K562 (cell line): Measurements from ENCODE around the gene SCARB2. TPM values are rescaled to one million over a fixed set of nuclear protein-coding genes. Genes with fewer than 3 reads are reported as not detected.

Experiments
- BRD9 ChIP-seq: fragments of 450-650 bp; IDR thresholded peaks from 2 replicates; pipeline ENCODE4 v1.6.1; 2018; ENCODE audit warnings: low read depth; ENCODE audit not compliant: partially characterized antibody
- HDAC3 ChIP-seq: fragments of 450-650 bp; IDR thresholded peaks from 2 replicates; pipeline ENCODE4 v1.6.1; 2018; ENCODE audit warnings: borderline replicate concordance, mild to moderate bottlenecking, moderate library complexity; ENCODE audit not compliant: partially characterized antibody
- KAT7 ChIP-seq: sonication (generic); formaldehyde crosslinking; IDR thresholded peaks from 2 replicates; pipeline ENCODE4 v1.8.0; 2022; ENCODE audit warnings: missing genetic modification reagents, mild to moderate bottlenecking, borderline replicate concordance
- MED1 ChIP-seq: sonication (generic); formaldehyde crosslinking; IDR thresholded peaks from 2 replicates; pipeline ENCODE4 v1.8.1; 2023; ENCODE audit warnings: missing genetic modification reagents, borderline replicate concordance
- NFE2L1 ChIP-seq: fragments of 450-650 bp; IDR thresholded peaks from 2 replicates; pipeline ENCODE4 v1.6.1; 2016; ENCODE audit warnings: missing genetic modification characterization, low read depth, mild to moderate bottlenecking, missing compliant biosample characterization, moderate library complexity, borderline replicate concordance
- RNF2 ChIP-seq: sonication (generic); IDR thresholded peaks from 2 replicates; pipeline ENCODE4 v1.6.1; 2016
- SETDB1 ChIP-seq: IDR thresholded peaks from one replicate; pipeline ENCODE4 v1.6.1; 2012; ENCODE audit warnings: low read length, control low read depth, inconsistent platforms
- TFAM ChIP-seq: fragments of 250-450 bp; sonication (Bioruptor Pico); conservative IDR thresholded peaks from 2 replicates; pipeline ENCODE4 v1.5.0; 2021; ENCODE audit warnings: mild to moderate bottlenecking, moderate library complexity
- TGIF2 ChIP-seq: sonication (generic); formaldehyde crosslinking; IDR thresholded peaks from 2 replicates; pipeline ENCODE4 v1.8.1; 2022; ENCODE audit warnings: mild to moderate bottlenecking, missing genetic modification reagents, moderate library complexity
- ZC3H4 ChIP-seq: sonication (generic); formaldehyde crosslinking; IDR thresholded peaks from 2 replicates; pipeline ENCODE4 v1.9.0; 2021; ENCODE audit warnings: missing genetic modification reagents, borderline replicate concordance
- ZFP1 ChIP-seq: fragments of 450-650 bp; formaldehyde crosslinking; IDR thresholded peaks from 2 replicates; pipeline ENCODE4 v1.4.0; 2020; ENCODE audit warnings: mild to moderate bottlenecking, mixed read lengths
- ZNF165 ChIP-seq: fragments of 250-450 bp; sonication (Bioruptor Pico); IDR thresholded peaks from 2 replicates; pipeline ENCODE4 v1.4.0; 2020; ENCODE audit warnings: borderline replicate concordance
- ZNF253 ChIP-seq: fragments of 250-450 bp; sonication (Bioruptor Pico); conservative IDR thresholded peaks from 2 replicates; pipeline ENCODE4 v1.6.1; 2021; ENCODE audit warnings: mild to moderate bottlenecking
- ZNF79 ChIP-seq: fragments of 250-450 bp; sonication (Bioruptor Pico); IDR thresholded peaks from 2 replicates; pipeline ENCODE4 v1.4.0; 2020; ENCODE audit warnings: low read depth, mild to moderate bottlenecking, moderate library complexity
- polyA plus RNA-seq, 8 experiments: library from polyadenylated mRNA; depleted of rRNA in 4 of 8; stranded (reverse) in 5 of 8; unstranded in 3 of 8; fragments of >200 nt; fragmentation: Nextera tagmentation in 2 of 8; fragmentation: Illumina TruSeq in 1 of 8; extraction: Ambion mirVana in 2 of 8; extraction: Trizol in 1 of 8; gene quantifications; 2 replicates each; pipeline versions ENCODE4 v1.2.1 to v1.2.3, GENCODE V29; 2011 to 2014; ENCODE audit warnings: inconsistent platforms in 1 of 8, missing spikeins in 1 of 8
- total RNA-seq, 7 experiments: library from RNA; depleted of rRNA in 6 of 7; stranded (reverse); fragments of >200 nt in 6 of 7; fragmentation: Illumina TruSeq in 2 of 7; extraction: Trizol in 2 of 7; gene quantifications; 2 replicates each; pipeline versions ENCODE4 v1.2.1 to v1.2.3, GENCODE V29; 2011 to 2021; ENCODE audit warnings: low replicate concordance in 1 of 7
- TF ChIP-seq, protein P1 (sequence below): fragments of 250-450 bp; sonication (Bioruptor Pico); IDR thresholded peaks from 2 replicates; pipeline ENCODE4 v1.4.0; 2020; ENCODE audit warnings: mild to moderate bottlenecking, moderate library complexity, borderline replicate concordance
- TF ChIP-seq, protein P2 (sequence below): fragments of 450-650 bp; IDR thresholded peaks from 2 replicates; pipeline ENCODE4 v1.6.1; 2018; ENCODE audit not compliant: partially characterized antibody
- TF ChIP-seq, protein P3 (sequence below): fragments of 250-450 bp; sonication (Bioruptor Pico); IDR thresholded peaks from 2 replicates; pipeline ENCODE4 v1.6.1; 2021; ENCODE audit warnings: mild to moderate bottlenecking
- TF ChIP-seq, protein P4 (sequence below): fragments of 250-450 bp; sonication (Bioruptor Pico); IDR thresholded peaks from 2 replicates; pipeline ENCODE4 v1.8.0; 2021; ENCODE audit warnings: borderline replicate concordance, mild to moderate bottlenecking, moderate library complexity; ENCODE audit not compliant: poor library complexity, severe bottlenecking
- TF ChIP-seq, protein P5 (sequence below): fragments of 450-650 bp; IDR thresholded peaks from 2 replicates; pipeline ENCODE4 v1.6.1; 2018; ENCODE audit warnings: mild to moderate bottlenecking, low read depth; ENCODE audit not compliant: partially characterized antibody

Gene SCARB2
- total and polyA plus RNA-seq, 9 of the 15 experiments (the other 6 are each of a cell fraction or from before 2014, with no cell fraction given), result 6.1 to 25.8 (median 17.8) TPM

DNA sequence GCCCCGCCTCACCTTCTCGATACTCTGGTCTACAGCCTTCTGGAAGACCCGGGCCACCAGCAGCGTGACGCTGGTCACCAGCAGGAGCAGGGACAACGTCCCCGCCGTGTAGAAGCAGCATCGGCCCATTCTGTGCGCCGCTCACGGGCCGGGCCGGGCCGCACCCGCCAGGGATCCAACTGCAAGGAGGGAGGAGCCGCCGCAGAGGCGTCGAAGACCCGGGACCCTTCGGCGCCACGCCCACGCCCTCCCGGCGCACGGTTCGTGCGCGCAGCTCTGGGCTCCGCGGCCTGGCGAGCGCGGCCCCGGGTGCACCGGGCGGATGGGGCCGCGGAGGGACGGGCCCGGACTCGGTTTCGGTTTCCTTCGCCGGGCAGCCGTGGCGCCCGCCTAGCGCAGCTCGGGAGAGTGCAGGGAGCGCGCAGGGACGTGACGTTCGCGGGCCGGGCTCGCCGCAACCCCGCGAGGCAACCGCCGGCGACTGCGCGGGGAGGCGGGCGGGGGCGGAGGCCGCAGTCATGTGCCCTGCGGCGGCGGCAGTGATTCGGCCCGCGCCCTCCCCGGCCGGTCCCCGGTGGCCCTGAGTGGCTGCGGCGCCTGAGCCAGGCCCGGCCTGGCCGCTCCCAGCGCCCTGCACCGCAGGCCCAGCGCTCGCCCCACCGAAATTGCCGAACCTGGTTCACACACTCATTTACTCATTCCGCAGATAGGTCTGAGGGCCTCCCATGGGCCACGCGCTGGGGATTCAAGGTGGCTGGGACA, at the start of gene SCARB2 (continued):
- TF ChIP-seq, protein P1, sequence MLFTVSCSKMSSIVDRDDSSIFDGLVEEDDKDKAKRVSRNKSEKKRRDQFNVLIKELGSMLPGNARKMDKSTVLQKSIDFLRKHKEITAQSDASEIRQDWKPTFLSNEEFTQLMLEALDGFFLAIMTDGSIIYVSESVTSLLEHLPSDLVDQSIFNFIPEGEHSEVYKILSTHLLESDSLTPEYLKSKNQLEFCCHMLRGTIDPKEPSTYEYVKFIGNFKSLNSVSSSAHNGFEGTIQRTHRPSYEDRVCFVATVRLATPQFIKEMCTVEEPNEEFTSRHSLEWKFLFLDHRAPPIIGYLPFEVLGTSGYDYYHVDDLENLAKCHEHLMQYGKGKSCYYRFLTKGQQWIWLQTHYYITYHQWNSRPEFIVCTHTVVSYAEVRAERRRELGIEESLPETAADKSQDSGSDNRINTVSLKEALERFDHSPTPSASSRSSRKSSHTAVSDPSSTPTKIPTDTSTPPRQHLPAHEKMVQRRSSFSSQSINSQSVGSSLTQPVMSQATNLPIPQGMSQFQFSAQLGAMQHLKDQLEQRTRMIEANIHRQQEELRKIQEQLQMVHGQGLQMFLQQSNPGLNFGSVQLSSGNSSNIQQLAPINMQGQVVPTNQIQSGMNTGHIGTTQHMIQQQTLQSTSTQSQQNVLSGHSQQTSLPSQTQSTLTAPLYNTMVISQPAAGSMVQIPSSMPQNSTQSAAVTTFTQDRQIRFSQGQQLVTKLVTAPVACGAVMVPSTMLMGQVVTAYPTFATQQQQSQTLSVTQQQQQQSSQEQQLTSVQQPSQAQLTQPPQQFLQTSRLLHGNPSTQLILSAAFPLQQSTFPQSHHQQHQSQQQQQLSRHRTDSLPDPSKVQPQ (CRISPR knock-in tag), result no peak
- TF ChIP-seq HDAC3 (no peak), KAT7 (CRISPR knock-in tag) (no peak), BRD9 (no peak), TFAM (CRISPR knock-in tag) (no peak), MED1 (CRISPR knock-in tag) (no peak), ZC3H4 (CRISPR knock-in tag) (no peak), ZNF253 (no peak), SETDB1 (no peak), ZNF165 (CRISPR knock-in tag) (no peak), RNF2 (no peak), ZFP1 (CRISPR knock-in tag) (no peak), TGIF2 (no peak), NFE2L1 (tag) (no peak), ZNF79 (CRISPR knock-in tag) (no peak)
- TF ChIP-seq, protein P2, sequence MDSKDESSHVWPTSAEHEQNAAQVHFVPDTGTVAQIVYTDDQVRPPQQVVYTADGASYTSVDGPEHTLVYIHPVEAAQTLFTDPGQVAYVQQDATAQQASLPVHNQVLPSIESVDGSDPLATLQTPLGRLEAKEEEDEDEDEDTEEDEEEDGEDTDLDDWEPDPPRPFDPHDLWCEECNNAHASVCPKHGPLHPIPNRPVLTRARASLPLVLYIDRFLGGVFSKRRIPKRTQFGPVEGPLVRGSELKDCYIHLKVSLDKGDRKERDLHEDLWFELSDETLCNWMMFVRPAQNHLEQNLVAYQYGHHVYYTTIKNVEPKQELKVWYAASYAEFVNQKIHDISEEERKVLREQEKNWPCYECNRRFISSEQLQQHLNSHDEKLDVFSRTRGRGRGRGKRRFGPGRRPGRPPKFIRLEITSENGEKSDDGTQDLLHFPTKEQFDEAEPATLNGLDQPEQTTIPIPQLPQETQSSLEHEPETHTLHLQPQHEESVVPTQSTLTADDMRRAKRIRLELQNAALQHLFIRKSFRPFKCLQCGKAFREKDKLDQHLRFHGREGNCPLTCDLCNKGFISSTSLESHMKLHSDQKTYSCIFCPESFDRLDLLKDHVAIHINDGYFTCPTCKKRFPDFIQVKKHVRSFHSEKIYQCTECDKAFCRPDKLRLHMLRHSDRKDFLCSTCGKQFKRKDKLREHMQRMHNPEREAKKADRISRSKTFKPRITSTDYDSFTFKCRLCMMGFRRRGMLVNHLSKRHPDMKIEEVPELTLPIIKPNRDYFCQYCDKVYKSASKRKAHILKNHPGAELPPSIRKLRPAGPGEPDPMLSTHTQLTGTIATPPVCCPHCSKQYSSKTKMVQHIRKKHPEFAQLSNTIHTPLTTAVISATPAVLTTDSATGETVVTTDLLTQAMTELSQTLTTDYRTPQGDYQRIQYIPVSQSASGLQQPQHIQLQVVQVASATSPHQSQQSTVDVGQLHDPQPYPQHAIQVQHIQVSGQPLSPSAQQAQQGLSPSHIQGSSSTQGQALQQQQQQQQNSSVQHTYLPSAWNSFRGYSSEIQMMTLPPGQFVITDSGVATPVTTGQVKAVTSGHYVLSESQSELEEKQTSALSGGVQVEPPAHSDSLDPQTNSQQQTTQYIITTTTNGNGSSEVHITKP, result no peak
- TF ChIP-seq, protein P3, sequence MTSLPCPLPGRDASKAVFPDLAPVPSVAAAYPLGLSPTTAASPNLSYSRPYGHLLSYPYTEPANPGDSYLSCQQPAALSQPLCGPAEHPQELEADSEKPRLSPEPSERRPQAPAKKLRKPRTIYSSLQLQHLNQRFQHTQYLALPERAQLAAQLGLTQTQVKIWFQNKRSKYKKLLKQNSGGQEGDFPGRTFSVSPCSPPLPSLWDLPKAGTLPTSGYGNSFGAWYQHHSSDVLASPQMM, result no peak
- TF ChIP-seq, protein P4, sequence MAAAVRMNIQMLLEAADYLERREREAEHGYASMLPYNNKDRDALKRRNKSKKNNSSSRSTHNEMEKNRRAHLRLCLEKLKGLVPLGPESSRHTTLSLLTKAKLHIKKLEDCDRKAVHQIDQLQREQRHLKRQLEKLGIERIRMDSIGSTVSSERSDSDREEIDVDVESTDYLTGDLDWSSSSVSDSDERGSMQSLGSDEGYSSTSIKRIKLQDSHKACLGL (CRISPR knock-in tag), result no peak
- TF ChIP-seq, protein P5, sequence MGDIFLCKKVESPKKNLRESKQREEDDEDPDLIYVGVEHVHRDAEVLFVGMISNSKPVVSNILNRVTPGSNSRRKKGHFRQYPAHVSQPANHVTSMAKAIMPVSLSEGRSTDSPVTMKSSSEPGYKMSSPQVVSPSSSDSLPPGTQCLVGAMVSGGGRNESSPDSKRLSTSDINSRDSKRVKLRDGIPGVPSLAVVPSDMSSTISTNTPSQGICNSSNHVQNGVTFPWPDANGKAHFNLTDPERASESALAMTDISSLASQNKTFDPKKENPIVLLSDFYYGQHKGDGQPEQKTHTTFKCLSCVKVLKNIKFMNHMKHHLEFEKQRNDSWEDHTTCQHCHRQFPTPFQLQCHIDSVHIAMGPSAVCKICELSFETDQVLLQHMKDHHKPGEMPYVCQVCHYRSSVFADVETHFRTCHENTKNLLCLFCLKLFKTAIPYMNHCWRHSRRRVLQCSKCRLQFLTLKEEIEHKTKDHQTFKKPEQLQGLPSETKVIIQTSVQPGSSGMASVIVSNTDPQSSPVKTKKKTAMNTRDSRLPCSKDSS, result no peak
